ENCODE measurements around the gene SH3GL1.
"Not testable (repeated sequence)": the region's sequence is repeated elsewhere in the genome, so short reads cannot be mapped to it uniquely, and the experiment has no call there.

SH3GL1 gene

DNA sequence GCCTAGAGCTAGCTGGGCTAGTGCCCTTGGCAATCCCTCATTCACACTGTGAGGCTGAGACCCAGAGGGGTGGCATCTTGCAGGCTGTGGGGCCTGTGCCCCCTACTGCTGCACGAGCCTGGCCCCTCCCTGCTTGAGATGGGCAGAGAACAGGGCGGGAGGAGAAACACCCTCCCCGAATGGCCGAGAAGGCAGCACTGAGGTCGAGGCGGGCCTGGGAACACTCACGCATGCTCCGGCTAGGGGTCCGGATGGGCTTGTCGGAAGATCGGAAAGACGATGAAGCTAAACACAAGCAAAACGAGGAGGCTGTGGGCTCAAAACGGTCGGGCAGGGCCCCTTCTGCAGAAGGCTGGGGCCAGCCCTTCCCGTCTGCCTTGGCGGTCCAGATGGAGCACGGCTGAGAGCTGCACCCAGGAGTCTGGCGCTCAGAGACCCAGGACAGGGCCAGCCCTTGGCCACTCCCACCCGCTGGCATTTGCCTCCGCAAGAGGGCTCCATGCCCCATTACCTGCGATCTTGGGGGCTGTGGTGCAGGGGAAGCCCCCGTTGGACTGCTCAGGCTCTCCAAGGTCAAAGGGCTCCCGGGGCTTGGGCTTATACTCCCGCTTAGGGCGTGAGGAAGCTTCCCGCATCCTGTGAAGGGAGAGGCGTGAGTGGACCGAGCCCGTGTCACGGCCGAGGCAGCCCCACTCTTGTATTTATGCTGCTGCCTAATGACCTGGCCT lies 38.1 kb downstream of the SH3GL1 start:
- DNase-seq = no peak

DNA sequence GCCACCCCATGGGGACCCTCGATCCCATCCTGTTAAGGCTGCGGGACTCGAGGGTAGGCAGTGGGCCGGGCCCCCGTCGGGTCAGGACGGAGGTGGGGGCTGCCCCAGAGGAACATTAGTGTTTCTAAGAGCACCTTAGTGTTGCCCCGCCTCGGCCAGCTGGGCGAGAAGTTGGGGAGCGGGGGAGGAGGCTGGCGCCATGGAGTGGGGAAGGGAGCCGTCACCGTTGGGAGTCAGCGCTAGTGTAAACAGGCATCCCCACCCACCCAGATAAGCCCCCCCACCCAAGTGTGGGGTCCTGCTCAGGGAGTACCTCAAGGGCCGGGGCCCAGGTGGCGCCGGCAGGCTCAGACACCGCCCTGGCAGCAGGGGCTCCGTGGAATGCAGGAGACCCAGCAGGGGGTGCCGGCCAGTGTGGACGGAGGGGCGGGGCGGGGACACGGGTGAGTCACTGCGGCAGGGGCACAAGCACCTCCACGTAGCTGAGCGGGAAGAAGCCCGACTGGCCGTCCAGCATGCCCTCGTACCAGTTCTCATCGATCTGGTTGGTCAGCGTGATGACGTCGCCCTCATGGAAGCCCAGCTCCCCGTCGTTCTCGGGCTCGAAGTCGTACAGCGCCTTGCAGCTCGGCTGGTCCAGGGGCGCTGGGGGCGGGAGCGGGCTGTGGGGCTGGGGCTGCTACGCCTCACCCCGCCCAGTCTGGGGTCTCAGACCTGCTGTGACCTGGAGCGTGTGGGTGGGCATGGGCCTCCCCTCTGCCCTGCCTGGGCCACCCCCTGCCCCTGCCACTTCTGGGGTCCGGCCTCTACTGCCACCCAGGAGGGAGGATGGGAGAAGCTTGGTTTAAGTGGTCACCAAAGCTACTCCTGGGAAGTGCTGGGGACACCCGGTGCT lies 38.9 kb downstream of the SH3GL1 start:
- DNase-seq = no peak

DNA sequence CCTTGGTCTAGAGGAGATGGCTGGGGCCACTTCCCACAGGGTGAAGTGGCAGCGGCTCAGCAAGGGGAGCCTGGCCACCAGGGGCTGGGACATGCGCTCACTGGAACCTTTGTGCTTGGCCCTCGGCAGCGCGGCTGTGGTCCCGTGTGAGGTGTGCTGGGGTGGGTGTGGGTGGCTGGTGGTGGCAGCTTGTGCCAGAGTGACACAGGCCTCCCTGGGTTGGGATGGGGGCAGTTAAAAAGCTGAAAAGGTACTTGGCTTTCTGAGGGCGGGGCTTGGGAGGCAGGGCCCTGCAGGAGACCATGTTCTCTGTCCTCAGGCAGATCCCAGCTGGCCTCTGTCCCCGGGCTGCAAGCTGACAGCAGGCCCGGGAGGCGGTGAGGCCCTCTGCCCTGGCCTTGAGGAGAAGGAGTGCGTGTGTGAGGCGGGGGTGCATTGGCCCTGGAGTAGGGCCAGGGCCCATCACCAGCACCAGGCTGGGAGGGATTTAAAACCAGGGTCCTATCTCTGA lies 39.7 kb downstream of the SH3GL1 start:
- DNase-seq = no peak

DNA sequence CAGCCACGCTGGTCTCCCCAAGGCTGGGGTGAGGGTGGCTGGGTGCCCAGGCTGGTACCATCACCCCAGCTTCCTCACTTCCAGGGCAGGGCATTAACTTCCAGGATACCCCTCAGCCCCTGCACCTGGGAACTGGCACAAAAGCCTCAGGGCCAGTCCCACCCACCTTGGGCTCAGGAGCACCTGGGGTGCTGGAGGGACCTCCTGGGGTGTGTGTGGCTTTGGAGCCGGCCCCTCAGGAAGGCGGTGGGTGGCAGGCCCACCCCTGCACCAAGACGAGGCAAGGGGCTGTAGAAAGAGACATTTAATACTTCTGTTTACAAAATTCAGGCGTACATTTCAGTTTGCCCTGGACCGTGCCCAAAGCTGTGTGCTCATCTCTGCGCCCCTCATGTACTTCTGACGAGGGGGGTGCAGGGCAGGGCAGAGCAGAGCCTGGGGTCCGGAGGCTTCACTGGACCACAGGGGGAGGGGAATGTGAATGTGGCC lies 40.2 kb downstream of the SH3GL1 start:
- no peak for DNase-seq

- DNase-seq = no peak
Measured at GRCh38 chr19:4359627-4360000, 40.7 kb downstream of the SH3GL1 start.

GRCh38 chr19:4358709-4359626 lies 41.4 kb downstream of the SH3GL1 start:
- no peak for DNase-seq

- DNase-seq = no peak
Measured at GRCh38 chr19:4357921-4358326, 42.4 kb downstream of the SH3GL1 start.

GRCh38 chr19:4357095-4357797 lies 43.1 kb downstream of the SH3GL1 start:
- DNase-seq = no peak

GRCh38 chr19:4354897-4355296 lies 45.5 kb downstream of the SH3GL1 start:
- no peak for DNase-seq

DNA sequence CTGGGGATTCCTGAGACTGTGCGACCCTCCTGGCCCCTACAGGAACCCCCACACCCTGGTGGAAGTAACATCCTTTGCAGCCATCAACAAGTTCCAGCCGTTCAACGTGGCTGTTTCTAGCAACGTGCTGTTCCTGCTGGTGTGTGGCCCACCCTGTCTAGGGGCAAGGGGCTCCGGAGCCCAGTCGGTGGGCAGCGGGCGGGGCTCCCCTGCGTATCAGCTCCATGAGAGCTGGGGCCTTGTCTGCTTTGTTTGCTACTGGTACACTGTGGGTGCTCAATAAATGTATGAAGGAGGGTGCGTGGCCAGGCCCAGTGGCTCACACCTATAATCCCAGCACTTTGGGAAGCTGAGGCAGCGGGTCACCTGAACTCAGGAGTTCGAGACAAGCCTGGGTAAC lies 46.1 kb downstream of the SH3GL1 start:
- DNase-seq = no peak

GRCh38 chr19:4352701-4353121 lies 47.6 kb downstream of the SH3GL1 start:
- DNase-seq = peak; percentile 52

- no peak for DNase-seq
Measured at GRCh38 chr19:4350726-4351125, 49.6 kb downstream of the SH3GL1 start.

GRCh38 chr19:4350111-4350510 lies 50.2 kb downstream of the SH3GL1 start:
- DNase-seq = no peak

GRCh38 chr19:4349225-4349624 lies 51.1 kb downstream of the SH3GL1 start:
- DNase-seq = not testable (repeated sequence)

DNA sequence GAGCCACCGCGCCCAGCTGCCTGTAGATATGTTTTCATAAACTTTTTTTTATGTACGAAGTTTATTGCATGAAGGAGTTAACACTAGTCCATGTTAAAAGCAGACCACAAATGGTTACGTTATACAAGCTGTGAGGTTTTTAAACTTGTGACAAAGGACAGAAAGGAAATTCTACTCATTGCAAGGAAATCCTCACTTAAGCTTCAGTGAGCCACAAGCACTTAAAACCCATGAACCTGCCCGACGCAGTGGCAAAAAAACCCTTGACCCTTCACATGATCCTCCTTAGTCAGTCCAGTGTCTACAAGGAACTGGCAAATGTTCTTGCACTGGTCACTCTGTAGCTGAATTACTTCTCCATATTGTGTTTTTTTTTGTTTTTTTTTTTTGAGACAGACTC lies 52.8 kb downstream of the SH3GL1 start:
- DNase-seq = no peak

DNA sequence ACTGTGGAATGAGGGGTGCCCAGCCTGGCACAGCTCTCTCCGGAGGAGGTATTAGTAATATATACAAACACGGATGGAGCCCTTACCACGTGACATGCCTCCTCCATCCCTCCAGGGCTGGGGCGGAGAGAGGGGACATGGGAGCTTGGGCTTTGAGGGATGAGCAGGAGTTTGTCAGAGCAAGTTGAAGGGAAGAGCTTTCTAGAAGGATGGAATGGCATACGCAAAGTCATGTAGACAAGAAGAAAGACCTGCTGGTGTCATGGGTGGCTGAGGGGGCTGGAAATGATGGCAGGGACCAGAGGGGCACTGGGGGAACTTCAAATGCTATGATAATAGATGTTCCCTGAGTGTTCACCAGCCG lies 54.3 kb downstream of the SH3GL1 start:
- DNase-seq = no peak

GRCh38 chr19:4345342-4346019 lies 54.9 kb downstream of the SH3GL1 start:
- no peak for DNase-seq

- peak; percentile 80 for DNase-seq
Measured at GRCh38 chr19:4343370-4344307, 56.7 kb downstream of the SH3GL1 start, which contains the start of gene MPND. MPND (plus strand) TSS chr19:4343562; CDS start chr19:4343594, 32 bp downstream.

GRCh38 chr19:4342615-4343369 lies 57.6 kb downstream of the SH3GL1 start:
- peak; percentile 100 for DNase-seq

GRCh38 chr19:4342314-4342614 lies 58.1 kb downstream of the SH3GL1 start:
- no peak for DNase-seq
